SK-N-DZ (cell line): ENCODE results near the gene GPR37L1. TPM values are rescaled to one million over a fixed set of nuclear protein-coding genes. Genes with fewer than 3 reads are reported as not detected.

Experiments
- DNase-seq: peaks from one replicate; pipeline ENCODE4 v3.0.0-alpha.2; 2015; ENCODE audit warnings: low spot score
- polyA plus RNA-seq, 2 experiments: library from polyadenylated mRNA; depleted of rRNA; stranded (reverse); fragments of >200 nt; gene quantifications; 2 replicates each; pipeline ENCODE4 v1.2.3, GENCODE V29; 2014

The GPR37L1 gene, protein sequence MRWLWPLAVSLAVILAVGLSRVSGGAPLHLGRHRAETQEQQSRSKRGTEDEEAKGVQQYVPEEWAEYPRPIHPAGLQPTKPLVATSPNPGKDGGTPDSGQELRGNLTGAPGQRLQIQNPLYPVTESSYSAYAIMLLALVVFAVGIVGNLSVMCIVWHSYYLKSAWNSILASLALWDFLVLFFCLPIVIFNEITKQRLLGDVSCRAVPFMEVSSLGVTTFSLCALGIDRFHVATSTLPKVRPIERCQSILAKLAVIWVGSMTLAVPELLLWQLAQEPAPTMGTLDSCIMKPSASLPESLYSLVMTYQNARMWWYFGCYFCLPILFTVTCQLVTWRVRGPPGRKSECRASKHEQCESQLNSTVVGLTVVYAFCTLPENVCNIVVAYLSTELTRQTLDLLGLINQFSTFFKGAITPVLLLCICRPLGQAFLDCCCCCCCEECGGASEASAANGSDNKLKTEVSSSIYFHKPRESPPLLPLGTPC
- polyA plus RNA-seq (2014; cell fraction: cytosol; rRNA removed) = 0.16 TPM in 1 of 2 replicates, not detected in the other
- 0.02 and 0.03 TPM in 2 replicates for polyA plus RNA-seq (2014; cell fraction: nucleus; rRNA removed)

- DNase-seq = peak; percentile 76
These were observed at the start of gene GPR37L1 for GRCh38 chr1:202122639-202123335. Gene GPR37L1 (plus strand): TSS chr1:202122917. CDS start chr1:202122964, 47 bp downstream.

DNA sequence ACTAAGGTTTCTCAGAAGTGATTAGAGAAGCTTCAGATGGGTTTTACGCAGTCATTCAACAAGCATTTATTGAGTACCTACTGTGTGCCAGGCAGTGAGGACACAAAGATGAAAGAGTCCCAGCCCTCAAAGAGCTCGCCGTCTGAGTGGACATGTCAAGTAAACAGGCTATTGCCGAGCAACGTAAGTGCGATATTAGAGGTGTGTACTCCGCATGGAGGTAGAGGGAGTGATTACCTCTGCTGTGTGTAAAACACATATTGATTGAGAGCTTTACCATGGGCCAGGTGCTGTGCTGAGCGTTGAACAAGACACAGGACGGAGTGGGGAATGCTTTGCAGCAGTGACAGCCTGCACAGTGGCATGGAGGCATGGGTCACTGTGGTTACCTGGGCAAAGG, 49.5 kb upstream of the GPR37L1 start:
- no peak for DNase-seq

GRCh38 chr1:202074985-202075384, 47.7 kb upstream of the GPR37L1 start:
- no peak for DNase-seq

DNA sequence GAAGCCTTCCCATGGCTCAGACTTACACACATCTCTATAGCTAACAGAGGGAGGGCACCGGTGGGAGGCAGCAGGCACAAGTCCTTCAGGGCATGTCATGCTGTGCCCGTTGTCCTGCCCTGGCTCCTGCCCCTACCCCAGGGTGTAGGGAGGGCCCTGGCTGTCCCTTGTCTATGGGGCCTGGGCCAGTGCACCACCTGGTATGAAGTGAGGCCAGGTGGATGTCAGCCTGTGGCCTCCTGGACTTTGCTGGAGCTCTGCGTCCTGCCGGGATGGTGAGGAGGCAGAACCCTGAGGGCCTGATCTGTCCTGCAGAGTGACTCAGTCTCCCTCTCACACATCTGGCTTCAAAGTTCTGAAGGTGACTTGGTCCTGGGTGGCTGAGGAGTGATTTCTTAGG, 47.3 kb upstream of the GPR37L1 start:
- DNase-seq = no peak

DNA sequence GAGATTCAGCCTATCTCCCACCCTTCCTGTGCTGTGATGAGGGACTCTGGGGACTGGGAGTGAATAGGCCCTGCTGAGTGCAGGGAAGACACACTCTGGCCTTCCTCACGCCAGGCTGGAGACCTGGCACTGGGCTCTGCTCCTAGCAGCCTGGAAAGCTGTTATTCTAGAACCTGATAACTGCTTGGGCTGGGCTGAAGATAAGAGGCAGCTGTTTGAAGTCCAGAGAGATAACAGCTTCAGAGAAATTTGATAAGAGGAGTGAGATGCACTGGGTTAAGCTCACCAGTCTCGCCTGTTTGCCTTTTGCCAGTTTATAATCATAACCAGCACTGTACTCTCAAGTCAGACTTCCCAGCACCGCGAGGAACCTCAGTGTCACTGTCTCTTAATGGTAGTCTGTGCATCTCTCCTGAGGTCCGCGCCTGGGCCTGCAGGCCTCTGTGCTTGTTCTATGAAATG, 46.6 kb upstream of the GPR37L1 start:
- peak; percentile 89 for DNase-seq

GRCh38 chr1:202078241-202078640, 44.5 kb upstream of the GPR37L1 start:
- no peak for DNase-seq

DNA sequence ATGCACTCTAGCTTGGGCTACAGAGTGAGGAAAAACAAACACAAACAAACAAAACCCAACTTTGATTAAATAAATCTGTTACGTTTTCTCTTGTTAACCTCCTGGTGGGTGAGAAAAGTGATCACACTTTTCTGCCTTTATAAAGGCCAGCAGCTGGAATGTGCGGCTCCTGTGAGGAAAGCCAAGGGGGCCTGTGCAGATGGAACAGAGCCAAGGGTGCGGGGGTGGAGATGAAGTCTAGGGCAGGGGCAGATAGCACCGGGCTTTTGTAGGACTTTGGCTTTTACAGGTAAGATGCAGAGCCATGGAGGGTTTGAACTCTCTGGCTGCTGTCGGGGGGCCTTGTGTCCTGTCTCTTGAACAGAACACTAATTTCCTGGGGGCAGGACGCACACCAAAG, 40.7 kb upstream of the GPR37L1 start:
- DNase-seq = no peak

- DNase-seq = no peak
These were observed 37.7 kb upstream of the GPR37L1 start for GRCh38 chr1:202084791-202085681.

- DNase-seq = no peak
These were observed 36.9 kb upstream of the GPR37L1 start for GRCh38 chr1:202085682-202086373.

- no peak for DNase-seq
These were observed 36.0 kb upstream of the GPR37L1 start for GRCh38 chr1:202086579-202087350.

- DNase-seq = no peak
These were observed 34.5 kb upstream of the GPR37L1 start for GRCh38 chr1:202088206-202088605.

DNA sequence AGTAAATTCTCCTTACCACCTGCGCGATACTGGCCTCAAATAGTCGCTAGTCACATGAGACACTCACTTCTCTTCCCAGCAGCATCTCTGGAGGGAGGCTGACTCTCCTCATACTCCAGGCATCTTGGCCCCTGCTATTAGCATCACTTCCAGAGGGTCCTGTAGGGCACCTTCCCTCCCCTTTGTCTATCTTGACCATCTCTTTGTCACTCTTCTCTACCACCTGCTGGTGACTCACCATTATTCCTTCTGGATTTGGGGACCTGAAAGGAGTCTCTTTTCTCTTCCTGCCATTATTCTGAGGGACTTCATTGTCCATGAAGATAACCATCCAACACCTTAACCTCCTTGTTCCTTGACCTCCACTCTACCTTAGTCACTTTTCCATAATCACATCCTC, 31.7 kb upstream of the GPR37L1 start:
- DNase-seq = no peak

DNA sequence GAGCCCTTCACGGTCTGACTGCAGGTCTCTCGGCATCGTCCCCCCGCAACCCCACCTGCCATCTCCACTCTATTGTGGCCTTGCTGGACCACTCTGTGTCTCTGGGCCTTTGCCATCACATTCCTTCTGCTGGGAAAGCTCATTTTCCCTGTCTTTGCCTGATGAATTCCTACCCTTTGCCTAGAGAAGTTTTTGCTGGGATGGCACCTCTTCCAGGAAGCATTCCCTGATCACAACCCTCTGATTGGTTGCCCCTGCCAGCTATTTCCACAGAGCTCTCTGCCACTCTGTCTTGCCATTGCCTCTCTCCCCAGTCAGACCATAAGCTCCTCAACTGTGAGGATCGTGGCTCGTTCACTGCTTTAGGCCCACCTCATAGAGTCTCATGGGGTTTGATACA, 28.9 kb upstream of the GPR37L1 start:
- DNase-seq = no peak

DNA sequence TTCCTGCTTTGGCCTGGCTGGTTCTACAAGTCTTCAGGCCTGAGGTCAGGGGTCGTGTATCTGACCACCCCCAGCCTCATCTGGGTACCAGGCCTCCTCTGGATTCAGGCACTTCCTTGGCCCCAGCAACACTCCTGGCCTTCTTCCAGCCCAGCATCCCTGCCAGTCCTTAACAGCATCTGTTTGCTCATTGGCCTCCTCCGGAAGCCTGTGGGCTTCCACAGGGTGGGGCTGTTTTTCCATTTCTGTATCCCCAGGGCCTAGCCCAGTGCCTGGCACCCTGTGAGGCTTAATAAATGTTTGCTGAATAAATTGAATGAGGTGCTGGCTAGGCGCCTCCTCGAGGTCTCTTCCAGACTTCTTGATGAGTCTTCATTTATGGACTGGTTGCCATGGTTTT, 21.5 kb upstream of the GPR37L1 start:
- DNase-seq = no peak

GRCh38 chr1:202104073-202104472, 18.6 kb upstream of the GPR37L1 start:
- DNase-seq = no peak

DNA sequence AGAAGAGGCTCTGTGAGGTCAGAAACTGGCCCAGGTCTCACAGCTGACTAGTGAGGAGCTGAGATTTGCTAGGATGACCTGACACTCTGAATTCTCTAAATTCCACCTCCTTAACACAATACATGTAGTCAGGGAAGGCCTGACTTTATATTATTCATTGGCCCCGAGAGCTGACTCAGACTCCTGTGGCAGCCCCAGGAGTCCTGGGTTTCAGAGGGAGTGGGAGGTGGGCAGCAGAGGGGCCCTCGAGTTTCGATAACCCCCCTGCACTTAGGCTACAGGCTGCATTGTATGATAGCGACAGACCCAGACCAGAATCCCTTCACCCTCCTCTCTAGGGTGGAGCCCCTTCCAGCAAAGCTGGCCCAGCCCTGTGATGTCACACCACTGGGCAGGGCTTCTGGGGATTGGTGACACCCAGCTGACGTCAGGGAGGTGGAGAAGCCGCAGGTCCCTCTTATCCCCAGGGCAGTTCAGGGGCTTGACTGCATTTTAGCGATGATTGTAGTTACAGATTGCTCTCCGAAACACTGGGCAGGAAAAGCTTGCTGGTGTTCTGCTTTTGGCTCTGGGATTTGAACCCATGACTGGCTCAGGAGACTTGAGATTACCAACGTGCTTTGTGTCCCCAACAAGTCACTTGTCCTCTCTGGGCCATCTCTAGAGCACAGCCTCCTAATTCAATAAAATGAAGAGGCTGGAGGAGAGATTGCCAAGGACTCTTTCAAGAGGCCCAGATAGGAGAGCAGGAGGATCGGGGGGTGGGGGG, 17.0 kb upstream of the GPR37L1 start:
- peak; percentile 64 for DNase-seq

GRCh38 chr1:202106340-202107254, 16.1 kb upstream of the GPR37L1 start:
- no peak for DNase-seq

DNA sequence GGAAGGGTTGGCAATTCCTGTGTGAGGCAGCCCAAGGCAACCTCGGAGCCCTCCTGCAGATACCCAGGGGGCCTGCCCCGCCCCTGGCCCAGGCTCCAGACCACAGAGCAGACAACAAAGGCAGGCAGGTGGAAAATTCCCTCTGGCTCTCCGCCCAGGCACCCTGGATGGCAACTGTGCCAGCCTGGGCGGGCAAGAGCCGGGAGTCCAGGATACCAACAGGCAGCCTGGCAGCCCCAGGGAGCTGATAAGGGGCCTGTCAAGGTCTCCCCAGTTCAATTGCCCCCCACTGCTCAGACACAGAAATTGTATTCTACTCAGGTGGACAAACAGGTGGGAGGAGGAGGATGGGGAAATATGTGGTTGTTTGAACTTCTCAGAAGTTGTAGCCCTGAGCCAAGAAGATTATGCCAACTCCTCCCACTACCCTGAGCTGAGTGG, 15.4 kb upstream of the GPR37L1 start:
- no peak for DNase-seq
